ENCODE results near the gene NSUN6.

The NSUN6 gene

DNA sequence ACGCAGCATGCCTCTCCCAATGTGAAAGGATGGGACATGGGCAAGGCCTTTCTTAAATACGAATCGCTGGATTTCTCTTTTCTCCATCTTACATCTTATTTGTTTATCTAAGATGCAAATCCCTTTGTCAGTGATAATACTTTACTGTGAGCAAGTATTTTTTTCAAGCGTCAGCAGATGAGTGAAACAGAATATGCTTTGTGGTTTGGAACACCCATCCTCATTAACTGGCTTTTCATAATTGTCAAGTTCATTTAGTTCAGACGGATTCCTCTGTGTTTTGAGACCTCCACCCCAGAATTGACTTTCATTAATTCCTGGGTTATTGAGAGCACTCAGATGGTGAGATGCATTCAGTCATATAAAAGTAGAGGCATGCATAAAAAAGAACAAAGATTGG is 149.8 kb downstream of the NSUN6 start:
- DNase-seq (ENCODE audit: low read depth) = no peak

DNA sequence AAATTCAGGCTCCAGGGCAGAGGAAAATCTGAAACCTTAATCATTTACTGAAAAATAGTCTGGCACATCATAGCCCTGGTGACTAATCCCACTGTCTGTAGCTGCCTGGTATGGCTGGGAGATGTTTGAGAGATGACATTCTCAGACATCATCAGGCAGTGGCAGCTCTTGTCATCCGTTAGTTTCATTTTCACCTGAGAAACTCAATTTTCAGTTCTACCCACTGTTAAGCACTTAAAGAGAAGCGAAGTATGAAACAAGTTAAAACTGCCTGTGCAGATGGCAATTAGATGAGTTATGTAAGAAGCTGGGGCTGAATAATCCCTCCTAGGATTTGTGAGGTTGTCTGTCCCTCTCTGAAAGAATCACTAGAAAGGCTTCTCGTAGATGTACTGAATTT is 150.2 kb downstream of the NSUN6 start:
- peak; percentile 12 for DNase-seq (ENCODE audit: low read depth)

DNA sequence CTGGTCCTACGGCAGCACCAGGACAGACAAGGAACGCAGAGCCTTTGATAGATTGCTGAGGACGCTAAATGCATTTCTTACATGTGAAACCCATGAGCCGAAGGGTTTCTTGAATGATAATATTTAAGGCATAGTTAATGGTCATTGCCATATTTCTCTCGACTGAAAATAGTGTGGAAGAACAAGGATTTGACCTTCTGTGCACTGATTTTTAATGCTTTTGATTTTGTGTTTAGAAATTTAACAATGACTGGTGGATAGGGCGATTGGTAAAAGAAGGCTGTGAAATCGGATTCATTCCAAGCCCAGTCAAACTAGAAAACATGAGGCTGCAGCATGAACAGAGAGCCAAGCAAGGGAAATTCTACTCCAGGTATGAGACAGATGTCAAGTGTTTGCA is 150.8 kb downstream of the NSUN6 start:
- DNase-seq (ENCODE audit: low read depth) = no peak

DNA sequence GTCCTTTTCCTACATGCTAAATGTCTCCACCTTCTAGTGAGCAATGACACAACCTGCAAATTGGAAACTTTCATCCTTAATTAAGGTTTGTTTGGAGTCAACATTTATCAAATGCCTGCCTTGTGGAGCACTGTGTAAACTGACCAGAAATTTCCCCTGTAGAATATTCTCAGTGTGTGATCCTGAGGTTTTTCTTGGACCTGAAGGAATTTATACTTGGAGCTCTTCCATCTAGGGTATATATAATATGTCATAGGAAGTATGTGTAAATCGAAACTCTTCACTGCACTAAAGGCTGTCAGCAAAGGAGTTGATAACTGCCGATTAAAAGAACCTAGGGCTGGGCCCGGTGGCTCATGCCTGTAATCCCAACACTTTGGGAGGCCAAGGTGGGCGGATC is 152.4 kb downstream of the NSUN6 start:
- no peak for DNase-seq (ENCODE audit: low read depth)

DNA sequence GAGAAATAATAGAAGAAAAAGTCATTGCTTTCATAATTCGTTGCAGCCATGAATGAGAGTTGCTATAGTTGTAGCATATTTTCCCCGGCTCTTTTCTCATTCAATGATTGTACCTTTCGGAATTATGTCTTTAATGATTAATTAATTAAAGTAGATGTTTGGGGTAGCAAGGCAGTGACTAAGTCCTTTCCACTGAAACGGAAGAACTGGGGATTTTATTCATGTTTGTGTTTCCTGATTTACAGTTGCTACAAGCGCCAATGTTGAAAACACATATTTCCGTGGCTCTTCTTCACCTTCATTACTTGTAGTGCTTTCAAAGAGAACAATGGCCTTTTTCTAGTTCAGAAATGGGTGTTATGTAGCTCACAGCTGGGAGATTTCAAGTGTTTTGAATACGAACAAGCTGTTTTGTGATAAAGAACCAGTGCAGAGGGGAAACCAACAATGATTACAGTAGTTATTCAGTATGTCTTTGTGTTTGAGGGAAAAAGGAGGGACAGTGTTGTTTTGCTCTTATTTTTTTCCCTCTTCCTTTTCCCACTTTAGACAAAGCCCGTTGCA is 153.5 kb downstream of the NSUN6 start:
- no peak for DNase-seq (ENCODE audit: low read depth)
